MM.1S (cell line): ENCODE measurements around the gene C16orf89.

Source experiments
- DNase-seq: peaks from one replicate; pipeline ENCODE4 v3.0.0-alpha.2; 2015
- H2AFZ ChIP-seq: fragments of 300-600 bp; sonication (generic); 2 replicates; pipeline ENCODE4 v1.6.0; 2016; ENCODE audit warnings: antibody characterized with exemption, low read length
- H3F3A ChIP-seq: fragments of 300-600 bp; sonication (generic); 2 replicates; pipeline ENCODE4 v1.6.1; 2016; ENCODE audit warnings: mild to moderate bottlenecking, antibody characterized with exemption, low read length, moderate library complexity, mixed read lengths; ENCODE audit not compliant: insufficient read depth
- H3K27ac ChIP-seq: fragments of 300-600 bp; sonication (generic); 2 replicates; pipeline ENCODE4 v1.5.1; 2016; ENCODE audit warnings: mild to moderate bottlenecking, low read length
- H3K27me3 ChIP-seq: fragments of 300-600 bp; sonication (generic); replicated peaks from 2 replicates; pipeline ENCODE4 v1.6.0; 2016; ENCODE audit warnings: low read length; ENCODE audit not compliant: insufficient read depth
- H3K36me3 ChIP-seq: fragments of 300-600 bp; sonication (generic); replicated peaks from 2 replicates; pipeline ENCODE4 v1.6.1; 2016; ENCODE audit warnings: mild to moderate bottlenecking, low read length, mixed read lengths; ENCODE audit not compliant: insufficient read depth
- H3K4me1 ChIP-seq: fragments of 300-600 bp; sonication (generic); 2 replicates; pipeline ENCODE4 v1.6.1; 2016; ENCODE audit warnings: low read length, mixed read lengths
- H3K4me2 ChIP-seq: fragments of 300-600 bp; sonication (generic); 2 replicates; pipeline ENCODE4 v1.6.0; 2016; ENCODE audit warnings: low read depth, low read length
- H3K4me3 ChIP-seq: fragments of 300-600 bp; sonication (generic); 2 replicates; pipeline ENCODE4 v1.5.1; 2016; ENCODE audit warnings: low read length, mixed read lengths
- H3K79me2 ChIP-seq: fragments of 300-600 bp; sonication (generic); 2 replicates; pipeline ENCODE4 v1.6.1; 2016; ENCODE audit warnings: mixed run types, low read length, mixed read lengths
- H3K9ac ChIP-seq: fragments of 300-600 bp; sonication (generic); 2 replicates; pipeline ENCODE4 v1.6.1; 2016; ENCODE audit warnings: low read length, mixed read lengths
- H3K9me2 ChIP-seq: fragments of 300-600 bp; sonication (generic); replicated peaks from 2 replicates; pipeline ENCODE4 v1.6.1; 2016; ENCODE audit warnings: mild to moderate bottlenecking, low read length, mixed read lengths; ENCODE audit not compliant: insufficient read depth
- H3K9me3 ChIP-seq: fragments of 300-600 bp; sonication (generic); replicated peaks from 2 replicates; pipeline ENCODE4 v1.6.1; 2016; ENCODE audit warnings: mild to moderate bottlenecking, low read length, mixed read lengths; ENCODE audit not compliant: insufficient read depth
- H4K20me1 ChIP-seq: fragments of 300-600 bp; sonication (generic); 2 replicates; pipeline ENCODE4 v1.6.1; 2016; ENCODE audit warnings: mild to moderate bottlenecking, low read length, moderate library complexity, mixed read lengths; ENCODE audit not compliant: insufficient read depth
- CTCF ChIP-seq: fragments of 300-600 bp; sonication (generic); IDR thresholded peaks from 2 replicates; pipeline ENCODE4 v1.5.1; 2016; ENCODE audit warnings: antibody characterized with exemption, low read length, mixed read lengths
- EZH2 ChIP-seq: fragments of 300-600 bp; sonication (generic); optimal IDR thresholded peaks from 2 replicates; pipeline ENCODE3; 2017; ENCODE audit warnings: low read depth, mild to moderate bottlenecking, antibody characterized with exemption, low read length, mixed read lengths
- EZH2phosphoT487 ChIP-seq: fragments of 300-600 bp; sonication (generic); IDR thresholded peaks from 2 replicates; pipeline ENCODE4 v1.6.1; 2018; ENCODE audit warnings: antibody characterized with exemption, low read length

Gene C16orf89

GRCh38 chr16:5041600-5042133 lies 24.1 kb downstream of the C16orf89 start:
- Histone ChIP-seq H3K27ac (0 out of 2 replicates have a peak overlapping the region, but pooled peaks have one; percentile 29), H3K9me3 (no peaks in the 10 kb centered on the region), H3K36me3 (no peaks in the 10 kb centered on the region), H3F3A (peaks cover 13% of the 10 kb centered on the region), H3K9ac (no peak overlapping the region), H3K79me2 (no peaks in the 10 kb centered on the region), H2AFZ (no peak overlapping the region), H3K27me3 (peaks cover 3% of the 10 kb centered on the region), H3K4me2 (peak overlapping the region; percentile 37; the same call in 1 of the 2 replicates), H3K4me1 (peaks cover 19% of the 10 kb centered on the region), H4K20me1 (no peaks in the 10 kb centered on the region), H3K9me2 (no peaks in the 10 kb centered on the region), H3K4me3 (no peak overlapping the region)
- TF ChIP-seq CTCF (no peak), EZH2 (no peak), EZH2phosphoT487 (no peak)
- DNase-seq: peak; percentile 90

GRCh38 chr16:5040451-5040850 lies 25.3 kb downstream of the C16orf89 start:
- no peaks in the 10 kb centered on the region for H3K36me3 ChIP-seq
- H3K4me3 ChIP-seq: no peak overlapping the region
- H3K79me2 ChIP-seq: no peaks in the 10 kb centered on the region
- peaks cover 21% of the 10 kb centered on the region for H3K4me1 ChIP-seq
- H3K4me2 ChIP-seq: no peak overlapping the region
- H2AFZ ChIP-seq: no peak overlapping the region
- no peak for TF ChIP-seq EZH2phosphoT487
- TF ChIP-seq EZH2: no peak
- no peak for TF ChIP-seq CTCF
- no peak overlapping the region for H3K27ac ChIP-seq
- no peaks in the 10 kb centered on the region for H3K9me2 ChIP-seq
- no peak for DNase-seq
- H3K9ac ChIP-seq: no peak overlapping the region
- no peaks in the 10 kb centered on the region for H3K9me3 ChIP-seq
- peaks cover 3% of the 10 kb centered on the region for H3K27me3 ChIP-seq
- no peaks in the 10 kb centered on the region for H4K20me1 ChIP-seq
- H3F3A ChIP-seq: peaks cover 13% of the 10 kb centered on the region

GRCh38 chr16:5036228-5037156 lies 29.3 kb downstream of the C16orf89 start:
- DNase-seq: no peak
- Histone ChIP-seq H2AFZ (no peak overlapping the region), H3K79me2 (no peaks in the 10 kb centered on the region), H3K4me1 (peaks cover 13% of the 10 kb centered on the region), H3K9me3 (no peaks in the 10 kb centered on the region), H3K27me3 (peaks cover 3% of the 10 kb centered on the region), H3K27ac (no peak overlapping the region), H3F3A (peaks cover 5% of the 10 kb centered on the region; the same call in 1 of the 2 replicates), H3K9ac (no peak overlapping the region), H3K4me2 (no peak overlapping the region), H3K4me3 (no peak overlapping the region), H4K20me1 (no peaks in the 10 kb centered on the region), H3K9me2 (no peaks in the 10 kb centered on the region), H3K36me3 (no peaks in the 10 kb centered on the region)
- TF ChIP-seq CTCF (no peak), EZH2 (no peak), EZH2phosphoT487 (no peak)
